SK-N-SH treated with all-trans-retinoic acid at 6 μM for 48 hours (cell line): ENCODE data around the gene NCF2.

Experiments
- ARNTL ChIP-seq: fragments of 450-650 bp; formaldehyde crosslinking; IDR thresholded peaks from 2 replicates; pipeline ENCODE4 v1.5.0; 2020; ENCODE audit warnings: low read depth, mild to moderate bottlenecking, moderate library complexity, borderline replicate concordance
- CREB5 ChIP-seq: fragments of 250-450 bp; sonication (Bioruptor Pico); IDR thresholded peaks from 2 replicates; pipeline ENCODE4 v1.5.1; 2020; ENCODE audit warnings: low read depth, mild to moderate bottlenecking, moderate library complexity
- PATZ1 ChIP-seq: fragments of 250-450 bp; sonication (Bioruptor Pico); IDR thresholded peaks from 2 replicates; pipeline ENCODE4 v1.8.0; 2020; ENCODE audit warnings: mild to moderate bottlenecking, moderate library complexity, borderline replicate concordance
- SNAI2 ChIP-seq: fragments of 250-450 bp; sonication (Bioruptor Pico); IDR thresholded peaks from 2 replicates; pipeline ENCODE4 v1.5.0; 2020; ENCODE audit warnings: mild to moderate bottlenecking, moderate library complexity
- ZNF565 ChIP-seq: fragments of 450-650 bp; formaldehyde crosslinking; conservative IDR thresholded peaks from 2 replicates; pipeline ENCODE4 v1.5.0; 2020; ENCODE audit warnings: low read depth, mild to moderate bottlenecking, moderate library complexity
- ZNF8 ChIP-seq: fragments of 450-650 bp; formaldehyde crosslinking; IDR thresholded peaks from 2 replicates; pipeline ENCODE4 v1.5.0; 2020; ENCODE audit warnings: mild to moderate bottlenecking, moderate library complexity

GRCh38 chr1:183562701-183563100 is 27.6 kb downstream of the NCF2 start:
- TF ChIP-seq SNAI2 (CRISPR knock-in tag) (no peak), ZNF565 (CRISPR knock-in tag) (no peak), PATZ1 (CRISPR knock-in tag) (no peak), ARNTL (no peak), CREB5 (CRISPR knock-in tag) (no peak), ZNF8 (no peak)
